Measurements from ENCODE around the gene STING1. TPM values are rescaled to one million over a fixed set of nuclear protein-coding genes. Genes with fewer than 3 reads are reported as not detected.
A peak's percentile ranks its signal among the peaks of the same experiment; 100 is the strongest.

Gene STING1
- total and polyA plus RNA-seq, 2 donors (not counting 1 experiment from before 2014, with no cell fraction given) = 1.1 to 2.8 TPM

GRCh38 chr5:139492700-139493192 is 10.2 kb upstream of the STING1 start:
- Mint-ChIP-seq H3K27me3 (no peaks in the 10 kb centered on the region), H3K9me3 (ENCODE audit: insufficient read depth) (no peaks in the 10 kb centered on the region), H3K27ac (no peak overlapping the region), H3K4me3 (no peak overlapping the region), H3K4me1 (peaks cover 5% of the 10 kb centered on the region)
- Histone ChIP-seq H2AFZ (ENCODE audit: insufficient read depth, low read depth, low read length, poor library complexity, severe bottlenecking) (peak overlapping the region; percentile 31), H3K27me3 (replicated peaks in 1 of 4; ENCODE audit: control extremely low read depth in 1 of 4, control insufficient read depth in 3 of 4, insufficient read depth in 4 of 4, low read length in 3 of 4) (no peaks in the 10 kb centered on the region), H4K20me1 (ENCODE audit: control insufficient read depth, insufficient read depth, low read length, poor library complexity, severe bottlenecking) (no peaks in the 10 kb centered on the region), H3K4me2 (replicated peaks; ENCODE audit: low read depth, low read length, poor library complexity, severe bottlenecking) (peak overlapping the region; percentile 9), H3K9ac (ENCODE audit: low read length) (no peak overlapping the region), H3K27ac (ENCODE audit: low read length in 2 of 2) (no peak overlapping the region), H3K4me3 (ENCODE audit: control extremely low read depth in 1 of 5, extremely low read depth in 1 of 5, insufficient read depth in 1 of 5, low read depth in 2 of 5, low read length in 4 of 5) (no peak overlapping the region), H3K36me3 (replicated peaks in 1 of 2; ENCODE audit: control extremely low read depth in 1 of 2, control insufficient read depth in 1 of 2, extremely low read depth in 1 of 2, insufficient read depth in 2 of 2, low read length in 1 of 2) (no peaks in the 10 kb centered on the region), H3K4me1 (ENCODE audit: control insufficient read depth in 2 of 2, insufficient read depth in 2 of 2, low read length in 2 of 2) (peaks cover 0 to 6% of the 10 kb centered on the region in 2 donors), H3K9me3 (ENCODE audit: control extremely low read depth in 1 of 3, control insufficient read depth in 2 of 3, insufficient read depth in 1 of 3, low read length in 2 of 3) (no peaks in the 10 kb centered on the region), H3K79me2 (ENCODE audit: control insufficient read depth, insufficient read depth, low read length) (no peaks in the 10 kb centered on the region)
- DNase-seq (no peak), ATAC-seq (ENCODE audit: low read depth) (no peak)
- CTCF ChIA-PET = interaction anchor here (1.2 kb wide), 1 partner anchor 9 kb away, joined by 3 read pairs; no protein-coding TSS in a partner anchor
- POLR2A ChIA-PET = no interaction called here
- TF ChIP-seq EZH2 (IDR thresholded peaks at IDR 0.05; ENCODE audit: borderline replicate concordance, insufficient read depth, low read depth, low read length, poor library complexity, severe bottlenecking) = no peak
- no peak for TF ChIP-seq CTCF (IDR thresholded peaks at IDR 0.05)
- WGBS (ENCODE audit: insufficient coverage) = 53% methylated on average over 4 of the region's 6 CpGs
- intact Hi-C loops (cut with micrococcal nuclease) = no loop called here

- intact Hi-C loops (cut with micrococcal nuclease) = no loop called here
- WGBS (ENCODE audit: insufficient coverage) = 67% methylated on average over 3 of the region's 3 CpGs
- no peak for TF ChIP-seq CTCF (IDR thresholded peaks at IDR 0.05)
- TF ChIP-seq EZH2 (IDR thresholded peaks at IDR 0.05; ENCODE audit: borderline replicate concordance, insufficient read depth, low read depth, low read length, poor library complexity, severe bottlenecking) = no peak
- no peaks in the 10 kb centered on the region for H3K27me3 Mint-ChIP-seq
- no peaks in the 10 kb centered on the region for H3K27me3 ChIP-seq (replicated peaks in 1 of 4; ENCODE audit: control extremely low read depth in 1 of 4, control insufficient read depth in 3 of 4, insufficient read depth in 4 of 4, low read length in 3 of 4)
- no peak overlapping the region for H3K4me3 ChIP-seq (ENCODE audit: control extremely low read depth in 1 of 5, extremely low read depth in 1 of 5, insufficient read depth in 1 of 5, low read depth in 2 of 5, low read length in 4 of 5)
- H3K27ac Mint-ChIP-seq = peak overlapping the region; percentile 20
- H3K9me3 Mint-ChIP-seq (ENCODE audit: insufficient read depth) = no peaks in the 10 kb centered on the region
- H3K27ac ChIP-seq (ENCODE audit: low read length in 2 of 2) = no peak overlapping the region
- H3K36me3 ChIP-seq (replicated peaks in 1 of 2; ENCODE audit: control extremely low read depth in 1 of 2, control insufficient read depth in 1 of 2, extremely low read depth in 1 of 2, insufficient read depth in 2 of 2, low read length in 1 of 2) = no peaks in the 10 kb centered on the region
- ChIA-PET POLR2A (interaction anchor here (0.7 kb wide), 1 partner anchor 272 kb away, joined by 3 read pairs; no protein-coding TSS in a partner anchor), CTCF (interaction anchor here (0.8 kb wide), 1 partner anchor 66 kb away, joined by 3 read pairs; no protein-coding TSS in a partner anchor)
- H3K79me2 ChIP-seq (ENCODE audit: control insufficient read depth, insufficient read depth, low read length) = no peaks in the 10 kb centered on the region
- peaks cover 5% of the 10 kb centered on the region for H3K4me1 Mint-ChIP-seq
- H3K9me3 ChIP-seq (ENCODE audit: control extremely low read depth in 1 of 3, control insufficient read depth in 2 of 3, insufficient read depth in 1 of 3, low read length in 2 of 3) = no peaks in the 10 kb centered on the region
- no peak overlapping the region for H3K4me3 Mint-ChIP-seq
- H3K9ac ChIP-seq (ENCODE audit: low read length) = no peak overlapping the region
- ATAC-seq (ENCODE audit: low read depth) (no peak), DNase-seq (no peak)
- H2AFZ ChIP-seq (ENCODE audit: insufficient read depth, low read depth, low read length, poor library complexity, severe bottlenecking) = peak overlapping the region; percentile 49
- peaks cover 0 to 6% of the 10 kb centered on the region in 2 donors for H3K4me1 ChIP-seq (ENCODE audit: control insufficient read depth in 2 of 2, insufficient read depth in 2 of 2, low read length in 2 of 2)
- no peak overlapping the region for H3K4me2 ChIP-seq (replicated peaks; ENCODE audit: low read depth, low read length, poor library complexity, severe bottlenecking)
- no peaks in the 10 kb centered on the region for H4K20me1 ChIP-seq (ENCODE audit: control insufficient read depth, insufficient read depth, low read length, poor library complexity, severe bottlenecking)
Measured at GRCh38 chr5:139488260-139488659, 5.7 kb upstream of the STING1 start.

All from B cell (primary cell).